Activated T-cell treated with anti-CD3 and anti-CD28 coated beads, Interleukin-2, amount 50 U/mL, for 4 hours (primary cell): ENCODE results near the gene NUP188. TPM values are rescaled to one million over a fixed set of nuclear protein-coding genes. Genes with fewer than 3 reads are reported as not detected.

Experiments
- ATAC-seq, 2 donors: fragments of 200-7000 bp; cut with Tn5 transposase; one replicate each; pipeline ENCODE4 v1.10.0; 2021
- DNase-seq: peaks from one replicate; pipeline ENCODE4 v3.0.0-alpha.2; 2020
- H3K27me3 Mint-ChIP-seq: one replicate; pipeline ENCODE4 v1.8.0; 2021; ENCODE audit warnings: low read depth, mixed read lengths
- H3K36me3 Mint-ChIP-seq: one replicate; pipeline ENCODE4 v1.8.0; 2022; ENCODE audit warnings: mixed read lengths; ENCODE audit not compliant: insufficient read depth
- H3K4me1 Mint-ChIP-seq: one replicate; pipeline ENCODE4 v1.8.0; 2021; ENCODE audit warnings: low read depth, mixed read lengths
- H3K4me3 Mint-ChIP-seq: one replicate; pipeline ENCODE4 v1.8.0; 2021; ENCODE audit warnings: mild to moderate bottlenecking, moderate library complexity, mixed read lengths
- H3K9me3 Mint-ChIP-seq: one replicate; pipeline ENCODE4 v1.8.0; 2021; ENCODE audit warnings: mixed read lengths
- total RNA-seq, 3 donors: library from RNA; stranded (reverse); gene quantifications; one replicate each; pipeline ENCODE4 v1.2.1, GENCODE V29; 2021

Gene NUP188
- total RNA-seq, 3 donors from 2014 or later, result 166 to 183 (median 167) TPM

GRCh38 chr9:129054163-129054851 is 106.8 kb downstream of the NUP188 start:
- peaks cover 6% of the 10 kb centered on the region for H3K36me3 Mint-ChIP-seq
- no peaks in the 10 kb centered on the region for H3K27me3 Mint-ChIP-seq
- H3K4me3 Mint-ChIP-seq, result no peak overlapping the region
- no peak for ATAC-seq
- no peaks in the 10 kb centered on the region for H3K4me1 Mint-ChIP-seq
- DNase-seq, result no peak
- H3K9me3 Mint-ChIP-seq, result no peaks in the 10 kb centered on the region

Other genes starting within 250 kb of the NUP188 start
- 10 to 100 TPM in 1 of 3 donors, 1 to 10 TPM in 2; 5.5 to 10.1 (median 8.1) TPM for gene PKN3, start 245.2 kb upstream of the NUP188 start, total RNA-seq
- 10 to 100 TPM; 41.7 to 44.9 (median 43.3) TPM for gene ZDHHC12, start 223.6 kb upstream of the NUP188 start, total RNA-seq
- 10 to 100 TPM; 10.9 to 14.9 (median 14.5) TPM for gene ZER1, start 175.8 kb upstream of the NUP188 start, total RNA-seq
- 10 to 100 TPM; 23.7 to 26.9 (median 24.6) TPM for gene TBC1D13, start 160.4 kb upstream of the NUP188 start, total RNA-seq
- gene ENDOG, start 129.2 kb upstream of the NUP188 start, total RNA-seq, result 10 to 100 TPM; 22.6 to 28.5 (median 26.4) TPM
- gene SPOUT1, start 117.9 kb upstream of the NUP188 start, total RNA-seq, result 100 to 1,000 TPM; 228 to 233 (median 233) TPM
- 1 to 10 TPM; 4.7 to 5.6 (median 4.8) TPM for gene KYAT1, start 65.7 kb upstream of the NUP188 start, total RNA-seq
- 10 to 100 TPM; 22.6 to 24.0 (median 23.6) TPM for gene LRRC8A, start 65.6 kb upstream of the NUP188 start, total RNA-seq
- gene PHYHD1, start 26.7 kb upstream of the NUP188 start, total RNA-seq, result under 1 TPM in 1 of 3 donors, not detected in 2; 0.20 TPM
- 10 to 100 TPM; 14.4 to 15.8 (median 15.2) TPM for gene DOLK, start 96 bp upstream of the NUP188 start, total RNA-seq
- 10 to 100 TPM; 37.5 to 43.2 (median 40.9) TPM for gene SH3GLB2, start 80.6 kb downstream of the NUP188 start, total RNA-seq
- 10 to 100 TPM; 42.4 to 50.9 (median 46.6) TPM for gene MIGA2, start 88.9 kb downstream of the NUP188 start, total RNA-seq
- gene DOLPP1, start 133.4 kb downstream of the NUP188 start, total RNA-seq, result 10 to 100 TPM; 27.5 to 30.5 (median 30.3) TPM
- 1 to 10 TPM; 3.4 to 5.2 (median 5.2) TPM for gene CRAT, start 163.1 kb downstream of the NUP188 start, total RNA-seq
- 10 to 100 TPM; 80.7 to 90.2 (median 89.9) TPM for gene PTPA, start 163.7 kb downstream of the NUP188 start, total RNA-seq
- 1 to 10 TPM; 1.6 to 1.9 (median 1.8) TPM for gene IER5L, start 230.6 kb downstream of the NUP188 start, total RNA-seq